NCI-H774 (cell line): ENCODE measurements around the gene CD276.
"Not testable (repeated sequence)": the region's sequence is repeated elsewhere in the genome, so short reads cannot be mapped to it uniquely, and the experiment has no call there.

Source experiments
- DNase-seq: peaks from one replicate; lab custom pipeline; 2025; lab: John Stamatoyannopoulos, UW

Gene CD276

GRCh38 chr15:73710321-73710720, 26.1 kb downstream of the CD276 start:
- no peak for DNase-seq

DNA sequence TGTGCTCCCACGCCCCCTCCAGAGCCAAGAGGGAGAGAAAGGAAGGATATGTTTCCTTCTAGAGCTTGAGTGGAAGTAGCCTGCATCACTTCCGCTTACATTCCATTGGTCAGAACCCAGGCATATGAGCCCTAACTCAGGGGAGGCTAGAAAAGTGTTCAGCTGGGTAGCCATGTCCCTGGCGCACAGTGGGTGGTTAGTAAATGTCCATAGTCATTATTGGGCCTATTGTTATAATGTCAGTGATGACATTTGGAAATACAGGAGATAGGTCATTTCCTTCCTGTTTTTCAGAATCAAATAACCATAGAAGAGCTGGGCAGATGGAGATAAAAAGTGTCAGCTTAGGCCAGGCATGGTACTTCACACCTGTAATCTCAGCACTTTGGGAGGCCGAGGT, 27.3 kb downstream of the CD276 start:
- no peak for DNase-seq

DNA sequence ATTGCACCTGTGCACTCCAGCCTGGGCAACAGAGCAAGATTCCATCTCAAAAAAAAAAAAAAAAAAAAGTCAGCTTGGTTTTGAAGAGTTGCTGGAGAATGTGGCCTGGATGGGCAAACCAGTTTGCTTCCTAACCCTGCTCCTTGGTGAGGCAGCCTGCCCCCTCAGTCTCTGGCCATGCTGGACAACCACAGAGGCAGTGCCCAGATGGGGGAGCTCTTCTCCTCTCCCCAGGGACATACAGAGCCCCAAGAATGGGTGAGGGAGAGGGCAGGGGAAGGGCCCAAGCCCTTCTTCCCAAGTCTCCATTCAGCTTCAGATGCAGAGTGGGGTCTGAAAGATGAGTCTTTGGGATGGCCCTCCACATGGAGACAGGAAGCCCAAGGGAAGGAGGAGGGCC, 27.9 kb downstream of the CD276 start:
- DNase-seq = no peak

DNA sequence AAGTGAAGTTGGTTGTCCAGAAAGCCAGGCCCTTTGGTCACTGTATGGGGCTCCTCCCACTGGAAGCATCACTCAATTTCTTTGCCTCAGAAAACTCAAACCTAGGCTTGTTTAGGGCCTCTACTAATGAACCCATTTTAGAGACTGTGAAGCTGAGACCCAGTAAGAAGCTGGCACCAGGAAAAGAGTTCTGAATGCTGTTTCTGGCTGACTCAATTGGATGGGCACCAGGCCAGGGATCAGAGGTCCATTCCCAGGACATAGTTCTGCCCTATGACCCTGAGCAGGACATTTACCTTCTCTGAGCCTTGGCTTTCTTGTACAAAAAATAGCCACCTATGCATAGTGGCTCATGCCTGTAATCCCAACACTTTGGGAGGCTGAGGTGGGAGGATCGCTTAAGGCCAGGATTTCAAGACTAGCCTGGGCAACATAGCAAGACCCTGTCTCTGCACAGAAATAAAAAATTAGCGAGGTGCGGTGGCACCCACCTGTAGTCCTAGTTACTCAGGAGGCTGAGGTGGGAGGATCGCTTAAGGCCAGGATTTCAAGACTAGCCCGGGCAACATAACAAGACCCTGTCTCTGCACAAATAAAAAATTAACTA, 30.6 kb downstream of the CD276 start:
- DNase-seq = no peak

- no peak for DNase-seq
Measured at GRCh38 chr15:73715417-73715816, 31.2 kb downstream of the CD276 start.

DNA sequence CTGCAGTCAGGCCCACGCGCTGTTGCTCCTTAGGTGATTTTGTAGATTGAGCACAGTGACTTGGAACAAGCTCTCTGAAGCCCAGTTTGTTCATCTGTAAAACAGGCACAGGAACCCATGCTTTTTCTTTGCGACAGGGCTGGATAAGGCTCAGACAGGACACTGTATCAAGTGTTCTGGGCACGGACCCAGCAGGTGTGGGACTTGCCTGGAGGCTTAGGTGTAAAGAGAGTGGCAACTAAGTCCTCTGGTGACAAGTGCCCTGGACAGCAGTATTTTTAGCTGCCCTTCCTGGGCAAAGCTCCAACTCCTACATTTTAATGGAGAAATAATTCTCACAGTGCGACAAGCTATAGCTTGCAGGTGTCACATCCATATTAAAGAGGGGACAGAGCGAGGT, 32.2 kb downstream of the CD276 start:
- DNase-seq = peak; percentile 39

DNA sequence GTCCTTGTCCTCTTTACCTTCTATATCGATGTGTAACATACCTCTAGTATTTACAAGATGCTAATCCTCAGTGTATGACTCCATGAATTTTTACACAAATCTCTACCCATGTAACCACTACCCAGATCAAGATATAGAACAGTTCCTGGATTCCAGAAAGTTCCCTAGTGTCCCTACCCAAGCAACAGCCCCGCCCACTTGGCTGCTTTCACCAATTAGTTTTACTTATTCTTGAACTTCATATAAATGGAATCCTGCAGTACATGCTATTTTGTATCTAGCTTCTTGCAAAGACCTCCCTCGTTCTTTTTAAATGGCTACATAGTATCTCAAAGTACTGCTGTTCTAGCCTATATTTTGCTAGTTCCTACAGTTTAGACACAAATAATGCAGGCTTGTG, 33.0 kb downstream of the CD276 start:
- no peak for DNase-seq

GRCh38 chr15:73717802-73718201, 33.6 kb downstream of the CD276 start:
- DNase-seq = no peak

DNA sequence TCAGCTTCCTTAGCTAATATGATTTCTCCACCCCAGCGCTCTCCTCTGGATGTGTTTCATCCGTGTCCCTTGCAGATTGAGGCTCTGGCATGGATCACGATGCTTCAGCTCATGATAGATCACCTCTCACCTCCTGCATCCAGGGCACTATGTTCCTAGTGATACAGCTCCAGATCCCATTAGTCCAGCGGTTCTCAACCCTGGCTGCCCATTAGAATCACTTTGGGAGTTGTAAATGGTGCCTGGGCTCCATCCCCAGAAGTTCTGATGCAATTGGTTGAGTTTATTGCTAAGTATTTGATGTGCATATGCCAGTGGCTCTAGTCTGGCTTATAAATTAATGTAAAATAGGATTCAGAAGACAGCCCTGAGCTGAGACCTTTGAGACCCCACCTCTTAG, 34.5 kb downstream of the CD276 start:
- no peak for DNase-seq

DNA sequence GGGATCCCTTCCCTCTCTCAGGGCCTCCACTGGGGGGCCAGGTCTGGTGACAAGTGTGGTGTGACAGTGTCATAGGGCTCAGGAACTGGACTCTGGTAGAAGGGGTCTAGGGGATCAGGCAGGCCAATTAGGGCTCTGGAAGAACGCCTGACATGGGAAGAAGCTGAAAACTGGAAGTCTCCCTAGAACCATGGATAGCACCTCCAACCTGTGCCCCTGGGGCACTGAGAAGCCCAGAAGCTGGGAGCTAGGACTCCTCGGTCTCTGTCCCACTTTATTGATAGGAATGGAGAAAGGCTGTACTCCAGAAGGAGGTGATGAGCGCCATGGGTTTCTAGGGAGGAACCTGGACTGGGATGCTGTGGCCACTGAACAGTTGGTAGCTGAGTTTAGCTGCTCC, 38.2 kb downstream of the CD276 start:
- DNase-seq = no peak

DNA sequence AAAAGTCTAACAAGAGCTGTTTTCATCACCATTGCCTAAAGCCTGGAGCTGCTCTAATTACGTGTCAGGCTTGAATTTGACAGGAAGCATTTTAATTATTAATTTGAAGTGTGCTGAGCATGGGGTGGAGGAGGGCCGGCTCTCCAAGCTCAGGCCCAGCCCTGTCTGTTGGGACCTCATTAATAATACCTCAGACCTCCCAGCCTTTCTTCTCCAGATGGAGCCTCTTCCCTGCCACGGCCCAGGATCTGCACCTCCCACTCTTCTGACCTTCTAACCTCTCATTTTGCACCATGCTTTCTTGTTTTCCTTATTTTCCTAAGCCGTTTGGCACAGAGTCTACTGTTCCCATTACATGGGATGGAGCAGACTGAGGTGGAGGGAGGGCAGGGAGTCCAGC, 39.0 kb downstream of the CD276 start:
- DNase-seq = no peak

GRCh38 chr15:73724212-73724611, 40.0 kb downstream of the CD276 start:
- DNase-seq = no peak

GRCh38 chr15:73727330-73727976, 43.3 kb downstream of the CD276 start:
- DNase-seq = no peak

GRCh38 chr15:73732051-73732450, 47.9 kb downstream of the CD276 start:
- DNase-seq = not testable (repeated sequence)

DNA sequence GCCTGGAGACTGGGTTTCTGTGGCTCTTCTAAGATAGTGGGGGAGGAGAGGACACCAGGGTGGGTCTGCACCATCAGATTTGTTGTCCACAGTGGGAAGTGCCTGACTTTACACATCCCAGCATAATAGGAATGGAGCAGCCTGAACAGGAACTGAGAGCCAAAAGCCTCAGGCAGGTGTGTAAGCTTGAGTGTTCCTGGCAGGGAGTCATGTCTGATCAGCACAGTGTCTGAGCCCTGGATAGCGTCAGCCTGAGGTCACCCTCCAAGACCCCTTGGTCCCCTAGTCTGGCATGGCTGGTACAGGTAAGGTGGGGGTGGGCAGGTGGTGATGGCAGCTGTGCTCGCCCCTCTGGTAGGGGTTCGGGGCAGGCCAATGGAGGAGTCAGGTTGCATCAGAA, 48.7 kb downstream of the CD276 start:
- DNase-seq = no peak

DNA sequence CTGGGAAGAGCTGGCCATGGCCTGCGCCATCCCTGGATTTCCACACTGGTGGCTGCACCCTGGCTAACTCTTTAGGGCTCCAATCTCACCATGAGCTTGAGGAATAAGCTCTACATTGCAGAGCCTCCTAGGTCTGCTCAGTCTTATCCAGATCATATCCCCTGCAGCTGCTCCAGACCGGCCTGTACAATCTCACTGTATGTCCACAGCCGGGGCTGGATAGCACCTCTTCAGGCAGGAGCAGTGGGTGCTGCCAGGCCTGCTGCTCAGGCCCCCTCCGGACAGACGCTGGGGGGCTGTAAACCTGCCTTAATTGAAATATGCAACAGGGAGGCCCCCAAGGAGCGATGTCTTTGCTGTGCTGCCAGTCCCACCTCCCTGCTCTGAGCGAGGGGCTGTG, 53.4 kb downstream of the CD276 start:
- DNase-seq = no peak

DNA sequence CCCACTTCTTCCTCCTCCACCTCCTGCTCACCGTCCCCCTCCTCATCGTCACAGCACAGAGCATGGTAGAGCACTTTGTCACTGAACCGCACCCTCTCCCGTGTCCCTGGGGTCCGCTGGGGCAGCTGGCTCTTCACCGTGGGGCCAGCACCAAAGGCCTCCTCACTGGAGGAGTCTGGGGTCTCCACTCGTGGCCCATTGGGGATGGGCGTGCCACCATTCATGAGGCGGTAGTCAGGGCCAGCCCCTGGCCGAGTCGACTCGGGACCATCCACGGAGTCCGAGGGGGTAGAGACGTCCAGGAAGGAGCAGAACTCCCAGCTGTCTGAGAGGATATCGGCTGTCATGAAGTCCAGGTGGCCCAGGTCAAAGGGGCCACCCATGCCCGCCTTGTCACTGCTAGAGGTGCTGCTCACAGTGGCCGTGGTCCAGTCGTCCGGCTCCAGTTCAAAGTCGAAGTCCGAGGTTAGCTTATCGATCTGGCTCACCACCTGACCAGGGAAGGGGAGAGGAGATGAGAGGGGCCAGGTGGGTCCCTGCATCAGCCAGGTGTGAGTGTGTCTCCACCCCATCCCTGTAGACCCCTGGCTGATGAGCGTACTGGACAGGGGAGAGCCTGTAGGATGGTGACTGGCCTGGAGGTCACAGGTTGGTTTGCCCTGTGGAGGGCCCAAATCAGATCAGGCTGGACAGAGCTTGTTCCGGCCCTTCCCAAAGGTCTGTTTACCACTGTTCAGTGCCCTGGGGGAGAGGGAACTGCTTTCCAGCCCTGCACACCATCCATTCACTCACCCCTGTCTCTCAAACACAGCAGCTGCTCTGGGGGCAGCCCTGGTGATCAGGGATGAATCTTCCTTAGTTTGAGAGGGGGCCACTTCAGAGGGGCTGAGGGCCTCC, 56.2 kb downstream of the CD276 start:
- no peak for DNase-seq

GRCh38 chr15:73741321-73741836, 57.2 kb downstream of the CD276 start:
- no peak for DNase-seq

- no peak for DNase-seq
Measured at GRCh38 chr15:73744293-73744692, 60.1 kb downstream of the CD276 start.

DNA sequence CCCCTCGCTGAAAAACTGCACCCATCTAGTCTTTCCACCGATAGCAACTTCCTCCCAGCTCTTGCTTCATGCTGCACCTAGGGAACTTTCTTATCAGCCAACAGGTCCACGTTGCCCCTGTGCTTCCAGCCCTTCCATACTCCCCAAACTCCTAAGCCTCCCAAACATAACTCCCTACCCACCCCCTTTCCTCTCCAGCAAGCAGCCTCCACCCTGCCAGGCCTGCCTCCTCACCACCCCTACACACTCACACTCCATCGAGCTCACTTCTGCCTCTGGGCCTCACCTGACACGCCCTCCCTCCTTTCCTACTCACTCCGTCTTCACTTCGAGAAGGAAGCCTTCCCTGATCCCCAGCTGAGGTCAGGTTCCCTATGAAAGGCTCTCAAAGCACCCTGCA, 60.9 kb downstream of the CD276 start:
- DNase-seq = no peak

- DNase-seq = no peak
Measured at GRCh38 chr15:73746261-73746660, 62.1 kb downstream of the CD276 start.

DNA sequence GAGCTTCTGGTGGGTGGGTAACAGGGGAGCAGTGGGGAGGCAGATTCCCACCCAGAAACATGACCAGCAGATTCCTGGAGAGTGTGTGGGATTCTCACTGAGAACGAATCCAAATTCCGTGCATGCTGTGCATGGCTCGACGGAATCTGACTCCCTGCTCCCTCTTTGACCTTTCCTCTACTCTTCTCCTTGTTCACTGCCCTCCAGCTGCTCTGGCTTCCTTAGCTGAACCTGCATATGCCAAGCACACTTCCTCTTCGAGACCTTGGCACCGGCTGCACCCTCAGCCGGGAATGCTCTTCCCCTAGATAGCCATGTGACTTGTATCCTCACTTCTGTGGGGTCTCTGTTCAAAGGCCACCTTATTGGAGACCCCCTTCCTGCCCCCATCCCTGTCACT, 62.7 kb downstream of the CD276 start:
- no peak for DNase-seq
